ENCODE data around the gene ATP6V0A1. TPM values are rescaled to one million over a fixed set of nuclear protein-coding genes. Genes with fewer than 3 reads are reported as not detected.

Gene ATP6V0A1
- total and polyA plus RNA-seq, 2 donors (not counting 3 experiments of a cell fraction or from before 2014, with no cell fraction given) = 37.3 to 49.2 TPM

DNA sequence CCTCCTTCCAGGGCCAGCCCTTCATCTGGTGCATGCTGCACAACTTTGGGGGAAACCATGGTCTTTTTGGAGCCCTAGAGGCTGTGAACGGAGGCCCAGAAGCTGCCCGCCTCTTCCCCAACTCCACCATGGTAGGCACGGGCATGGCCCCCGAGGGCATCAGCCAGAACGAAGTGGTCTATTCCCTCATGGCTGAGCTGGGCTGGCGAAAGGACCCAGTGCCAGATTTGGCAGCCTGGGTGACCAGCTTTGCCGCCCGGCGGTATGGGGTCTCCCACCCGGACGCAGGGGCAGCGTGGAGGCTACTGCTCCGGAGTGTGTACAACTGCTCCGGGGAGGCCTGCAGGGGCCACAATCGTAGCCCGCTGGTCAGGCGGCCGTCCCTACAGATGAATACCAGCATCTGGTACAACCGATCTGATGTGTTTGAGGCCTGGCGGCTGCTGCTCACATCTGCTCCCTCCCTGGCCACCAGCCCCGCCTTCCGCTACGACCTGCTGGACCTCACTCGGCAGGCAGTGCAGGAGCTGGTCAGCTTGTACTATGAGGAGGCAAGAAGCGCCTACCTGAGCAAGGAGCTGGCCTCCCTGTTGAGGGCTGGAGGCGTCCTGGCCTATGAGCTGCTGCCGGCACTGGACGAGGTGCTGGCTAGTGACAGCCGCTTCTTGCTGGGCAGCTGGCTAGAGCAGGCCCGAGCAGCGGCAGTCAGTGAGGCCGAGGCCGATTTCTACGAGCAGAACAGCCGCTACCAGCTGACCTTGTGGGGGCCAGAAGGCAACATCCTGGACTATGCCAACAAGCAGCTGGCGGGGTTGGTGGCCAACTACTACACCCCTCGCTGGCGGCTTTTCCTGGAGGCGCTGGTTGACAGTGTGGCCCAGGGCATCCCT is 84.8 kb downstream of the ATP6V0A1 start:
- Histone ChIP-seq H3K4me2 (ENCODE audit: insufficient read depth, low read length) (no peak overlapping the region), H3K36me3 (ENCODE audit: control insufficient read depth in 2 of 2, extremely low read depth in 1 of 2, insufficient read depth in 2 of 2, low read length in 2 of 2) (peaks cover 2 to 10% of the 10 kb centered on the region in 2 experiments), H3K9me3 (replicated peaks; ENCODE audit: control insufficient read depth, insufficient read depth, low read length) (no peaks in the 10 kb centered on the region), H3K27me3 (ENCODE audit: control insufficient read depth in 2 of 2, insufficient read depth in 2 of 2, low read length in 2 of 2) (no peaks in the 10 kb centered on the region), H3K79me2 (ENCODE audit: control insufficient read depth, insufficient read depth, low read length) (no peaks in the 10 kb centered on the region), H3K4me1 (ENCODE audit: control insufficient read depth, extremely low read depth, insufficient read depth, low read length) (peaks cover 9% of the 10 kb centered on the region), H4K20me1 (replicated peaks; ENCODE audit: control insufficient read depth, extremely low read depth, insufficient read depth, low read length) (no peaks in the 10 kb centered on the region), H2AFZ (ENCODE audit: low read depth, low read length) (no peak overlapping the region), H3K4me3 (replicated peaks in 1 of 3; ENCODE audit: insufficient read depth in 1 of 3, low read depth in 1 of 3, low read length in 3 of 3) (no peak overlapping the region), H3K27ac (ENCODE audit: insufficient read depth, low read depth, low read length) (no peak overlapping the region), H3K9me1 (replicated peaks; ENCODE audit: control insufficient read depth, extremely low read depth, insufficient read depth, low read length) (no peaks in the 10 kb centered on the region), H3K9ac (replicated peaks; ENCODE audit: extremely low read depth, insufficient read depth, low read length) (no peak overlapping the region)
- BruUV-seq (replicated peaks) = no TSS peak
- dilution Hi-C loops (cut with MboI; ENCODE audit: extremely low pct_ligation_motif_present, low sequenced_read_pairs) (no loop called here), intact Hi-C loops (cut with micrococcal nuclease) (no loop called here)
- ChIA-PET CTCF (no interaction called here), POLR2A (no interaction called here)
- TF ChIP-seq POLR2A (IDR thresholded peaks at IDR 0.05; ENCODE audit: low read depth, low read length) = no peak
- TF ChIP-seq FOS (IDR thresholded peaks at IDR 0.05; ENCODE audit: borderline replicate concordance, insufficient read depth, low read length) = no peak
- no peak for TF ChIP-seq MYC (IDR thresholded peaks at IDR 0.05; ENCODE audit: low read depth, low read length)
- no peak for TF ChIP-seq JUN (IDR thresholded peaks at IDR 0.05; ENCODE audit: borderline replicate concordance, insufficient read depth, insufficient read length, low read depth)
- TF ChIP-seq EZH2 (IDR thresholded peaks at IDR 0.05; ENCODE audit: borderline replicate concordance, low read depth, low read length, severe bottlenecking) = no peak
- TF ChIP-seq, protein P1, sequence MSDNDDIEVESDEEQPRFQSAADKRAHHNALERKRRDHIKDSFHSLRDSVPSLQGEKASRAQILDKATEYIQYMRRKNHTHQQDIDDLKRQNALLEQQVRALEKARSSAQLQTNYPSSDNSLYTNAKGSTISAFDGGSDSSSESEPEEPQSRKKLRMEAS (IDR thresholded peaks at IDR 0.05; ENCODE audit: insufficient read depth, insufficient read length) = no peak
- DNase-seq (ENCODE audit: low read depth, low spot score) (no peak), FAIRE-seq (no peak)

DNA sequence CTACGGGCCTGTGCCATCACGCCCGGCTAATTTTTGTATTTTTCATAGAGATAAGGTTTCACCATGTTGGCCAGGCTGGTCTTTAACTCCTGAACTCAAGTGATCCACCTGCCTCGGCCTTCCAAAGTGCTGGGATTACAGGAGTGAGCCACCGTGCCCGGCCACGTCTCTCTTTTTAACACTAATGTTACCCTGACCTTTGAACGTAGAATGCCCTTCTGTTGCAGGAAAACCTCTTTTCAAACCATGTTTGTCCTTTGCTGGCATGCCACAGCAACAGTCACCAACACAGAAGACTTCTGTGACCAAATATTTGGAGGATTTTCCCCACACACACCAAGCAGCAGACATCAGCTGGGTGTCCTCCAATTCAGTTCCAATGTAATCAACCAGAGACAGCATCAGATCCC is 86.2 kb downstream of the ATP6V0A1 start:
- intact Hi-C loops (cut with micrococcal nuclease) (no loop called here), dilution Hi-C loops (cut with MboI; ENCODE audit: extremely low pct_ligation_motif_present, low sequenced_read_pairs) (no loop called here)
- H3K4me2 ChIP-seq (ENCODE audit: insufficient read depth, low read length) = no peak overlapping the region
- H3K4me3 ChIP-seq (replicated peaks in 1 of 3; ENCODE audit: insufficient read depth in 1 of 3, low read depth in 1 of 3, low read length in 3 of 3) = no peak overlapping the region
- TF ChIP-seq EZH2 (IDR thresholded peaks at IDR 0.05; ENCODE audit: borderline replicate concordance, low read depth, low read length, severe bottlenecking) = no peak
- no peak for TF ChIP-seq POLR2AphosphoS5 (IDR thresholded peaks at IDR 0.05; ENCODE audit: insufficient read depth, low read depth, low read length)
- TF ChIP-seq POLR2A (IDR thresholded peaks at IDR 0.05; ENCODE audit: low read depth, low read length) = no peak
- no peak for TF ChIP-seq FOS (IDR thresholded peaks at IDR 0.05; ENCODE audit: borderline replicate concordance, insufficient read depth, low read length)
- TF ChIP-seq, protein P2, sequence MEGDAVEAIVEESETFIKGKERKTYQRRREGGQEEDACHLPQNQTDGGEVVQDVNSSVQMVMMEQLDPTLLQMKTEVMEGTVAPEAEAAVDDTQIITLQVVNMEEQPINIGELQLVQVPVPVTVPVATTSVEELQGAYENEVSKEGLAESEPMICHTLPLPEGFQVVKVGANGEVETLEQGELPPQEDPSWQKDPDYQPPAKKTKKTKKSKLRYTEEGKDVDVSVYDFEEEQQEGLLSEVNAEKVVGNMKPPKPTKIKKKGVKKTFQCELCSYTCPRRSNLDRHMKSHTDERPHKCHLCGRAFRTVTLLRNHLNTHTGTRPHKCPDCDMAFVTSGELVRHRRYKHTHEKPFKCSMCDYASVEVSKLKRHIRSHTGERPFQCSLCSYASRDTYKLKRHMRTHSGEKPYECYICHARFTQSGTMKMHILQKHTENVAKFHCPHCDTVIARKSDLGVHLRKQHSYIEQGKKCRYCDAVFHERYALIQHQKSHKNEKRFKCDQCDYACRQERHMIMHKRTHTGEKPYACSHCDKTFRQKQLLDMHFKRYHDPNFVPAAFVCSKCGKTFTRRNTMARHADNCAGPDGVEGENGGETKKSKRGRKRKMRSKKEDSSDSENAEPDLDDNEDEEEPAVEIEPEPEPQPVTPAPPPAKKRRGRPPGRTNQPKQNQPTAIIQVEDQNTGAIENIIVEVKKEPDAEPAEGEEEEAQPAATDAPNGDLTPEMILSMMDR (IDR thresholded peaks at IDR 0.05; ENCODE audit: extremely low read depth in 1 of 2, insufficient read depth in 1 of 2, low read depth in 1 of 2, low read length in 2 of 2) = no peak
- TF ChIP-seq, protein P1 (IDR thresholded peaks at IDR 0.05; ENCODE audit: insufficient read depth, insufficient read length) = no peak
- TF ChIP-seq GATA2 (IDR thresholded peaks at IDR 0.05; ENCODE audit: insufficient read depth, insufficient read length, low read depth, low read length) = no peak
- no peak for TF ChIP-seq MYC (IDR thresholded peaks at IDR 0.05; ENCODE audit: low read depth, low read length)
- no peak for DNase-seq (ENCODE audit: low read depth, low spot score)
- H3K9me3 ChIP-seq (replicated peaks; ENCODE audit: control insufficient read depth, insufficient read depth, low read length) = no peaks in the 10 kb centered on the region
- no TSS peak for BruUV-seq (replicated peaks)
- CTCF ChIA-PET = no interaction called here
- FAIRE-seq = no peak
- no peaks in the 10 kb centered on the region for H3K79me2 ChIP-seq (ENCODE audit: control insufficient read depth, insufficient read depth, low read length)
- POLR2A ChIA-PET = no interaction called here
- H3K27ac ChIP-seq (ENCODE audit: insufficient read depth, low read depth, low read length) = no peak overlapping the region
- H3K9me1 ChIP-seq (replicated peaks; ENCODE audit: control insufficient read depth, extremely low read depth, insufficient read depth, low read length) = no peaks in the 10 kb centered on the region
- no peak overlapping the region for H2AFZ ChIP-seq (ENCODE audit: low read depth, low read length)
- peaks cover 9% of the 10 kb centered on the region for H3K4me1 ChIP-seq (ENCODE audit: control insufficient read depth, extremely low read depth, insufficient read depth, low read length)
- H3K36me3 ChIP-seq (ENCODE audit: control insufficient read depth in 2 of 2, extremely low read depth in 1 of 2, insufficient read depth in 2 of 2, low read length in 2 of 2) = peaks cover 2 to 8% of the 10 kb centered on the region in 2 experiments
- no peak overlapping the region for H3K9ac ChIP-seq (replicated peaks; ENCODE audit: extremely low read depth, insufficient read depth, low read length)
- H4K20me1 ChIP-seq (replicated peaks; ENCODE audit: control insufficient read depth, extremely low read depth, insufficient read depth, low read length) = no peaks in the 10 kb centered on the region
- no peaks in the 10 kb centered on the region for H3K27me3 ChIP-seq (ENCODE audit: control insufficient read depth in 2 of 2, insufficient read depth in 2 of 2, low read length in 2 of 2)

Data from endothelial cell of umbilical vein (primary cell).